ENCODE results near the gene ATG101. TPM values are rescaled to one million over a fixed set of nuclear protein-coding genes. Genes with fewer than 3 reads are reported as not detected.
A peak's percentile ranks its signal among the peaks of the same experiment; 100 is the strongest.

The ATG101 gene
- total and polyA plus RNA-seq, 9 of the 15 experiments (the other 6 are each of a cell fraction or from before 2014, with no cell fraction given), result 2.9 to 52.4 (median 29.7) TPM

GRCh38 chr12:52056801-52057637 is 12.8 kb upstream of the ATG101 start (continued):
- TF ChIP-seq ZBTB43 (CRISPR knock-in tag; IDR thresholded peaks at IDR 0.05) (no peak), KDM5B (IDR thresholded peaks at IDR 0.05; ENCODE audit: insufficient replicate concordance, low read depth, low read length) (no peak), HNRNPL (IDR thresholded peaks at IDR 0.05; ENCODE audit: low read depth, low read length) (no peak)

GRCh38 chr12:52057638-52058576 is 11.9 kb upstream of the ATG101 start:
- ChIA-PET CTCF (ENCODE audit: low intra/inter-chr PET ratio) (no interaction called here), POLR2A (interaction anchor here (0.7 to 1.6 kb wide), 3 partner anchors 12 to 25 kb away, joined by 3 to 6 read pairs (median 4); no protein-coding TSS in a partner anchor)
- Histone ChIP-seq H3K79me2 (ENCODE audit: control insufficient read depth, insufficient read depth, low read length) (no peaks in the 10 kb centered on the region), H3K9ac (ENCODE audit: insufficient read depth in 1 of 2, low read depth in 2 of 2, low read length in 2 of 2) (peak overlapping the region in 1 of 2 experiments; percentile 53; a peak in 2 of 4 replicates), H3K4me3 (no peak overlapping the region), H3K4me1 (replicated peaks in 1 of 2; ENCODE audit: control insufficient read depth in 2 of 2, insufficient read depth in 2 of 2, low read length in 2 of 2) (peaks cover under 1 to 31% of the 10 kb centered on the region in 2 experiments; a peak in 4 of 5 replicates), H3K36me3 (ENCODE audit: control insufficient read depth, insufficient read depth, low read length) (no peaks in the 10 kb centered on the region), H3K27ac (ENCODE audit: extremely low read depth, low read depth, low read length) (no peak overlapping the region), H3K27me3 (ENCODE audit: control insufficient read depth in 2 of 2, insufficient read depth in 2 of 2, low read length in 2 of 2) (peaks cover 0 to 16% of the 10 kb centered on the region in 2 experiments; a peak in 3 of 5 replicates), H2AFZ (ENCODE audit: low read depth, low read length) (no peak overlapping the region), H4K20me1 (replicated peaks; ENCODE audit: control insufficient read depth, insufficient read depth, low read length) (peaks cover under 1% of the 10 kb centered on the region; the same call in 1 of the 2 replicates), H3K9me3 (replicated peaks; ENCODE audit: control insufficient read depth, insufficient read depth, low read depth, low read length) (no peaks in the 10 kb centered on the region), H3K4me2 (ENCODE audit: insufficient read depth, low read length) (no peak overlapping the region), H3K9me1 (ENCODE audit: control insufficient read depth, insufficient read depth, low read length) (no peaks in the 10 kb centered on the region)
- in situ Hi-C loops (cut with MboI) (no loop called here), intact Hi-C loops (cut with micrococcal nuclease) (no loop called here)
- DNase-seq (ENCODE audit: extremely low read depth in 1 of 4, low spot score in 3 of 4) (no peak), ATAC-seq (no peak), FAIRE-seq (no peak)
- 38% methylated on average over 14 of the region's 14 CpGs for WGBS (ENCODE audit: insufficient coverage, low coverage, missing lambda C conversion rate)
- no TSS peak for BruUV-seq (replicated peaks)
- TF ChIP-seq RBM14 (IDR thresholded peaks at IDR 0.05; ENCODE audit: borderline replicate concordance, insufficient read depth, low read depth, low read length) (no peak), MAFF (IDR thresholded peaks at IDR 0.05; ENCODE audit: low read length) (no peak), POLR3G (IDR thresholded peaks at IDR 0.05; ENCODE audit: extremely low read depth, insufficient read length, insufficient replicate concordance) (no peak)

Data from K562 (cell line).